Kidney epithelial cell (primary cell): ENCODE results near the gene RPS6KA4. TPM values are rescaled to one million over a fixed set of nuclear protein-coding genes. Genes with fewer than 3 reads are reported as not detected.

Source experiments
- DNase-seq: peaks from one replicate; pipeline ENCODE4 v3.0.0-alpha.2; 2010; ENCODE audit warnings: low read depth
- H3K27me3 ChIP-seq: 2 replicates; pipeline ENCODE4 v1.6.0; 2011; ENCODE audit warnings: low read length; ENCODE audit not compliant: control insufficient read depth, insufficient read depth
- H3K36me3 ChIP-seq: 2 replicates; pipeline ENCODE4 v1.5.1; 2011; ENCODE audit warnings: low read length; ENCODE audit not compliant: control insufficient read depth, insufficient read depth
- H3K4me3 ChIP-seq: 2 replicates; pipeline ENCODE4 v1.5.1; 2011; ENCODE audit warnings: low read depth, mild to moderate bottlenecking, control low read depth, low read length
- CTCF ChIP-seq: IDR thresholded peaks from 2 replicates; pipeline ENCODE4 v1.5.1; 2011; ENCODE audit warnings: mild to moderate bottlenecking, moderate library complexity, low read length, control low read depth, inconsistent platforms; ENCODE audit not compliant: insufficient read depth, poor library complexity, severe bottlenecking
- total RNA-seq: library from RNA; depleted of rRNA; stranded (reverse); fragments of >200 nt; gene quantifications from 2 replicates; pipeline ENCODE4 v1.2.3, GENCODE V29; 2015

The RPS6KA4 gene
- total RNA-seq, 1 donor from 2014 or later, result 43.0 TPM

GRCh38 chr11:64344787-64345186 lies 14.2 kb upstream of the RPS6KA4 start:
- Histone ChIP-seq H3K4me3 (no peak overlapping the region), H3K27me3 (peaks cover 5% of the 10 kb centered on the region), H3K36me3 (no peaks in the 10 kb centered on the region)
- no peak for TF ChIP-seq CTCF
- no peak for DNase-seq

GRCh38 chr11:64347193-64347867 lies 11.6 kb upstream of the RPS6KA4 start:
- H3K27me3 ChIP-seq, result no peaks in the 10 kb centered on the region
- no peak overlapping the region for H3K4me3 ChIP-seq
- no peak for TF ChIP-seq CTCF
- DNase-seq, result no peak
- no peaks in the 10 kb centered on the region for H3K36me3 ChIP-seq

- no peak for DNase-seq
- H3K4me3 ChIP-seq, result no peak overlapping the region
- no peaks in the 10 kb centered on the region for H3K36me3 ChIP-seq
- TF ChIP-seq CTCF, result no peak
- no peaks in the 10 kb centered on the region for H3K27me3 ChIP-seq
These were observed 10.5 kb upstream of the RPS6KA4 start for GRCh38 chr11:64348383-64349024.

- H3K27me3 ChIP-seq, result no peaks in the 10 kb centered on the region
- no peak overlapping the region for H3K4me3 ChIP-seq
- no peaks in the 10 kb centered on the region for H3K36me3 ChIP-seq
- no peak for TF ChIP-seq CTCF
- DNase-seq, result no peak
These were observed 10.0 kb upstream of the RPS6KA4 start for GRCh38 chr11:64349025-64349387.

GRCh38 chr11:64349404-64349803 lies 9.6 kb upstream of the RPS6KA4 start:
- H3K4me3 ChIP-seq, result no peak overlapping the region
- no peak for DNase-seq
- no peak for TF ChIP-seq CTCF
- H3K27me3 ChIP-seq, result no peaks in the 10 kb centered on the region
- H3K36me3 ChIP-seq, result no peaks in the 10 kb centered on the region

- H3K36me3 ChIP-seq, result no peaks in the 10 kb centered on the region
- no peak for DNase-seq
- H3K27me3 ChIP-seq, result no peaks in the 10 kb centered on the region
- TF ChIP-seq CTCF, result no peak
- H3K4me3 ChIP-seq, result no peak overlapping the region
These were observed 7.8 kb upstream of the RPS6KA4 start for GRCh38 chr11:64351136-64351631.
